B cell (primary cell): ENCODE measurements around the gene SPACA1.

Source experiments
- EZH2 ChIP-seq: IDR thresholded peaks from 2 replicates; pipeline ENCODE4 v1.6.1; 2012; ENCODE audit warnings: borderline replicate concordance, low read depth, mild to moderate bottlenecking, moderate library complexity, low read length; ENCODE audit not compliant: insufficient read depth, poor library complexity, severe bottlenecking
- TF ChIP-seq, protein P1 (sequence below): fragments of 200-600 bp; IDR thresholded peaks from one replicate; pipeline ENCODE4 v1.8.0; 2022; ENCODE audit warnings: antibody characterized with exemption, mild to moderate bottlenecking

DNA sequence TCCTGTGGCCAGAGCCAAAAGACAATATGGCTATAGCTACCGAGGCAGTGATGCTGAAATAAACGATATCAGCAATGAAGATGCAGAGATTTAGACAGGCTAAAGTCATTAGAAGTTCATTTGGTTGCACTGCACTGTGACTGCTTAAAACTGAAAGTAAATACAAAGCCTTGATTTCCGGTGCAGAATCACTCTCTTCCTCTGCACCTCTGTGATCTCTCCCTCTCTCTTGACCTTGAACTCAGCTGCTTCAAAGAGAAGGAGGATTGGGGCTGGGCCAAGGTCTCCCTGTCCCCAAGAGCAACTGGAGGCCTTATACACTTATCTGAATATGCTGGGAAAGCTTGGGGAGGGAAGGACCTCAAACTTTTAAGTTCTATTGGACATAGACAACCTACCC lies 34.6 kb upstream of the SPACA1 start:
- TF ChIP-seq EZH2 = no peak
- TF ChIP-seq, protein P1, sequence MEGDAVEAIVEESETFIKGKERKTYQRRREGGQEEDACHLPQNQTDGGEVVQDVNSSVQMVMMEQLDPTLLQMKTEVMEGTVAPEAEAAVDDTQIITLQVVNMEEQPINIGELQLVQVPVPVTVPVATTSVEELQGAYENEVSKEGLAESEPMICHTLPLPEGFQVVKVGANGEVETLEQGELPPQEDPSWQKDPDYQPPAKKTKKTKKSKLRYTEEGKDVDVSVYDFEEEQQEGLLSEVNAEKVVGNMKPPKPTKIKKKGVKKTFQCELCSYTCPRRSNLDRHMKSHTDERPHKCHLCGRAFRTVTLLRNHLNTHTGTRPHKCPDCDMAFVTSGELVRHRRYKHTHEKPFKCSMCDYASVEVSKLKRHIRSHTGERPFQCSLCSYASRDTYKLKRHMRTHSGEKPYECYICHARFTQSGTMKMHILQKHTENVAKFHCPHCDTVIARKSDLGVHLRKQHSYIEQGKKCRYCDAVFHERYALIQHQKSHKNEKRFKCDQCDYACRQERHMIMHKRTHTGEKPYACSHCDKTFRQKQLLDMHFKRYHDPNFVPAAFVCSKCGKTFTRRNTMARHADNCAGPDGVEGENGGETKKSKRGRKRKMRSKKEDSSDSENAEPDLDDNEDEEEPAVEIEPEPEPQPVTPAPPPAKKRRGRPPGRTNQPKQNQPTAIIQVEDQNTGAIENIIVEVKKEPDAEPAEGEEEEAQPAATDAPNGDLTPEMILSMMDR = no peak
